ENCODE data around the gene PIGQ.

The PIGQ gene

GRCh38 chr16:555528-556473 is 14.0 kb upstream of the PIGQ start:
- DNase-seq (ENCODE audit: low read depth in 2 of 2): no peak

GRCh38 chr16:556474-557173 is 13.1 kb upstream of the PIGQ start:
- DNase-seq (ENCODE audit: low read depth in 2 of 2): no peak

DNA sequence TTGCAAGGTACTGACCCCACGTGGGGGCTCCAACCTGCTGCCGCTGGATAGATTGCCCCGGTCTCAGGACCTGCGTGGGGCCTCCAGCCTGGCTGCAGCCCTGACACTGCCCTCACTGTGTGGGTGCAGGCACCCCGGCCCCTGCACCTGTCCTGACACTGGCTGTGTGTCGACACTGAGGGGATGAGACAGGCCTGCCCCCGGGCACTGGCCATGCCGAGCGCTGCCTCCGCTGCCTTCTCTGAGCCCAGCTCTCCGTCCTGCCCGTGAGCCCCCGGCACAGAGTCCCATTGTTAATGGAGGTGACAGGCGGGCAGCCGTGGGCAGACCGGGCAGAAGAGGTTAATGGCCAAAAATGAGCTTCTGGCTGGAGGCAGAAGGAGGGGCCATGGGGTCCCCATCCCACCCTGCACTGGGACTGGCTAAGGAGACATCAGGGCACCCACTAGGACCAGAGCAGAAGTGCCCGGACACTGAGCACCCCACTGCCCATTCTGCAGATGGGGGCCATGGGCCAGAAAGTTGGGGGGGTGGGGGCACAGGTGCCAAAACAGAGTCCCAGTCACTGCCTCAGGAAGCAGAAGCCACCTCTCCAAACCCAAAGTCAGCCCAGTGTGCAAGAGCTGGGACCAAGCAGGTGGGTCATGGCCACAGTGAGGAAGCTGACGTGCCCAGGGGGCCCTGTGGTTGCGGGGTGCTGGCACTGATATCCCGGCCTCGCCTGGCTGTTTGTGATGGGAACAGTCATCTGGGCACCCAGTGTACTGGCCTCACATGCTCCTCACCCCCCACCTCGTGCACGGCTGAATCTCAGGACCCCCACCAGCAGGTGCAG is 12.1 kb upstream of the PIGQ start:
- DNase-seq (ENCODE audit: low read depth in 2 of 2): no peak

- no peak for DNase-seq (ENCODE audit: low read depth in 2 of 2)
Measured at GRCh38 chr16:558298-559020, 11.3 kb upstream of the PIGQ start.

DNA sequence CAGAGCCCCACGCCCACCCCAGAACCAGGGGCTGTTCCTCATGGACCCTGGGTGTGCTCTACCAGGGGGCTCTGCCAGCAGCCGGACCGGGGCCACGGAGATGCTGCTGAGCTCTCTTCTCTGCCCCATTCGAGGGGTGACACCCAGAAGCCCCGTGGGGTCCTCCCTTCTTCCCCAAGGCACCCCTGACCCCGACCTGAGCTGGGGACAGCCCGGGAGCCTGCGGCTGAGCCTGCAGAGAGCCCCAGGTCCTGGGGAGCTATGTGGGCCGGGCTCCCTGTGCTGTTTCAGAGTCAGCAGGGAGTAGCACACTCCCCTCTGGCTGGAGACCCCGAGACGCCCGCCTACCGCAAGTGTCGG is 10.8 kb upstream of the PIGQ start:
- DNase-seq (ENCODE audit: low read depth in 2 of 2): no peak

DNA sequence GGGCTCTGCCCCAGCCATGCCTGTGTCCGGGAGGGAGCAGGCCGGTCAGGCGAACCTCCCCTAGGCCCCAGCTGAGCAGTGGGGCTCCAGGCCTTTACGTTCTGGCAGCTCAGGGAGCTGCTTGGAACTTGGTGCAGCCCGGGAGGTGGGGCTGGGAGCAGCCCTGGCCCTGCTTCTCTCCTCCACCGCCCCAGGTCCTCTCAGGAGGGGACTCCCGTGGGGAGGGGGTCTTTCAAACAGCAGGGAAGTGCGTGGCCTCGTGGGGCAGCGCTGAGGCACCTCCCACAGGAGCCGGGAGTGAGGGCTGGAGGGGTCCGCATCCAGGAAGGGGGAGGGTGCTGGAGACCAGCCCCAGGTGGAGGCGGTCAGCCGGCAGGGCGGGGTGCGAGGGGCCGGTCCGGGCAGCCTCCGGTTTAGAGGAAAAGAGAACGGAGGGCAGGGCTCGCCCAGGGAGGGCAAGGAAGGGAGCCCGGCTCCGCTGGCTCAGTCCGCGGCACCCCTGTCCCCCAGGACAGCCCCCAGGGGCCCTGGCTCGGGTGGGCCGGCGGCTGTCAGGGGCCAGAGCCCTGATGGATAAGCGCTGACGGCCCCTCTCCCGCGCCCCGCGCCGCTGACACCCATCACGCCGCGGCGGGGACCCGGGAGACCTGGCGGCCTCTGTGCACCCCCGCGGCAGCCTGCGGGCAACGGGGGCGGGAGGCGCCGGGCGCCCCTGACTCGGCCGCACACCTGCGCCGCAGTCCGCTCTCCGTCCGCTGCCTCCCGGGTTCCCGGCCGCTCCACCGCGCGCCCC is 10.2 kb upstream of the PIGQ start:
- no peak for DNase-seq (ENCODE audit: low read depth in 2 of 2)

- no peak for DNase-seq (ENCODE audit: low read depth in 2 of 2)
Measured at GRCh38 chr16:560204-560700, 9.5 kb upstream of the PIGQ start, which contains the start of gene PRR35. Gene PRR35, plus strand, starts transcription at chr16:560394. Its CDS starts 2,901 bp downstream, at chr16:563295.

GRCh38 chr16:560701-561412 is 8.9 kb upstream of the PIGQ start:
- DNase-seq (ENCODE audit: low read depth in 2 of 2): no peak

DNA sequence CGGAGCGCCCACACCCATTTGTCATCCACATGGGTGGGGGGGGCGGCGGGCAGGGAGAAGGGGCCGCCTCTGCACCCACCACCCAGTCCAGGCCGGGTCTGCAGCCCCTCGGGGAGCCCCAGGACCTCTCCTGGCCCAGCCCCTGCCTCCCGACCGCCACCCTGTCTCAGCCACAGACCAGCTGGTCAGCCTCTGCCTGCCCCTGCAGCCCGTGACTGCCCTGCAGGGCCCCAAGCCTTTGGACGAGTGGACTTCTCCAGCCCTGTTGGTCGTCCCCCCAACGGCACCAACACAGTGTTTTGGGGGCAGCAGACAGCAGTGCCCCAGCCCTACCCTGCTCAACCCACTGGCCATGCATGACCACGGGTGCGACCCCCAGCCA is 8.4 kb upstream of the PIGQ start:
- DNase-seq (ENCODE audit: low read depth in 2 of 2): no peak

DNA sequence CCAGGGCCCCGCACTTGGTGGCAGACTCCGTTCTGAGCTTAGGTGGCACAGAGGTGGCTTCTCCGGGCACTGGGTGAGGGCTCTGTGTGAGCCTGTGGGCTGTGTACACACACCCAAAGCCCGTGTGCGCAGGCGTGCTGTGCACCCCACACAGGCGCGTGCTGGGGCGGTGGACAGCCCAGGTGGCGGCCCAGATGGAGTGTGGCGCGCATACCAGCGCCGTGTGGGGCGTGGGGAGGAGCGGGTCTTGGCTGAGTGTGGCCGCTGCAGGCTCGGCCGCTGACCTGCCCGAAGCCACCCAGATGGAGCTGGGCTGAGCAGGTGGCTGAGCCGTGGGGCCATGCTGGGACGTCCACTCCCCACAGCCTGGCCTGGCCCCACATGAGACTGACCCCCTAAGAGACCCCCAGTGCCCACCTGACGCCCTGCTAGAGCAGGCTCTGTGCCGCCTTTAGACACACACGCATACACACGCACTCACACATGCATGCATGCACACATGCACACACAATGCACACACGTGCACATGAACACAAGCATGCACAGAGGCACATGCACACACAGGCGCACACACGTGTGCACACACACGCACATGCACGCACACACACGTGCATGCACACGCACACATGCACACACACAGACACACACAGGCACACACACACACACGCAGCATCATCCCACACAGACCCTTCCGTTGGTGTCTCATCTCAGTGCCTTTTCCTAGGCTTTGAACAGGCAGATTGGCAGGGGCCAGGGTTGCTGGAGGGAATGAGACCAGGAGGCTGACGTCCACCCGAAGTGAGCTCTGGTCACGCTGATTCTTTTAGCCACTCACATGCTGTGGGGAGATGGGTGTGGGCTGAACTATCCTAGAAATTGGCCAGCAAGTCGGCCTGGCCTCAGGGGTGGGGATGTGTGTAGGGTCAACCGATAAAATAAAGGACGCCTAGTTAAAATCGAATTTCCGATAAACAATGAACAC is 7.5 kb upstream of the PIGQ start:
- DNase-seq (ENCODE audit: low read depth in 2 of 2): no peak

DNA sequence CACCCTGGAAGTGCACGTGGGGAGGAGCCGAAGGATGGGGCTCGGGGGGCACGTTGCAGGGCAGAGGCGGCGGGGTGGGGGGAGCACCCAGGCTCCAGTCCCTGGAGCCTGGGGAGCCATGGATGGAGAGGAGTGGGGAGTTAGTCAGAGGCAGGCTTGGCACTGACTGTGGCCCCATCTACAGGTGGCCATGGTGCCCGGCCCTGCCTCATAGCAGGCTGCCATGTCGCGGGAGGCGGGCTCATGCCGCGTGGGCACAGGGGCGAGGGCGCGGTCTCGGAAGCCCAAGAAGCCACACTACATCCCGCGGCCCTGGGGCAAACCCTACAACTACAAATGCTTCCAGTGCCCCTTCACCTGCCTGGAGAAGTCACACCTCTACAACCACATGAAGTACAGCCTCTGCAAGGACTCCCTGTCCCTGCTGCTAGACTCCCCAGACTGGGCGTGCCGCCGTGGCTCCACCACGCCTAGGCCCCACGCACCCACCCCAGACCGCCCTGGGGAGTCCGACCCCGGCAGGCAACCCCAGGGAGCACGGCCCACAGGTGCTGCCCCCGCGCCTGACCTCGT is 6.6 kb upstream of the PIGQ start:
- DNase-seq (ENCODE audit: low read depth in 2 of 2): no peak

DNA sequence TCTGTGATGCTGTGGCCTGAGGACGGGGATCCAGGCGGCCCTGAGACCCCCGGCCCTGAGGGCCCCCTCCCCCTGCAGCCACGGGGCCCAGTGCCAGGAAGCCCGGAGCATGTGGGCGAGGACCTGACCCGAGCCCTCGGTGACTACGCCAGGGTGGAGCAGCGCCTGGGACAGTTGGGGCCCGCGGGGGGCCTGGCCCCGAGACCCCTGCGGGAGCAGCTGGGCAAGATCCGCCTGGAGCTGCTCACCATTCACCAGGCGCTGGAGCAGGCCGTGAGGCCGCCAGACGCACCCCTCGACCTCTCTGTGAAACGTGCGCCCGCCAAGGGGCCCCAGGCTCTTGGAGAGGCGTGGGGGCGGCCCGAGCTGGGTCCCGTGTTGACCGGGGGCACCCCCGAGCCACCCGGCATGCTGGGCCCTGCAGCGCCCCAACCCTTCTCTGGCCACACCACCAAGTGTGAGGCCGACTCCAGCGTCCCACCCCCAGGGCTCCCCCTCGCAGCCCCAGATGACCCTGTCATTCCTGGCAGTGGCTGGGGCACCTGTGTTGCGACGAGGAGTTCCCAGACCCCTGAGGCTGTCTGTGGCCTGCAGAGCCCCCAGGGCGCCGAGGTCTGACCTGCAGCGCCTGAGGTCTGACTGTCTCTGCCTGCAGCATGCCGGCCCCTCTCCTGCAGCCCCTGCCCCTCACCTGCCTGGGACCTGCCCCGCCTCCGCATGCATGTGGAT is 4.9 kb upstream of the PIGQ start:
- DNase-seq (ENCODE audit: low read depth in 2 of 2): no peak

- DNase-seq (ENCODE audit: low read depth in 2 of 2): no peak
Measured at GRCh38 chr16:565419-566330, 4.1 kb upstream of the PIGQ start.

- DNase-seq (ENCODE audit: low read depth in 2 of 2): peak in 1 of 2 donors; percentile 33
Measured at GRCh38 chr16:566475-567372, 3.0 kb upstream of the PIGQ start, which contains the start of gene NHLRC4. Gene NHLRC4, plus strand, starts transcription at chr16:567005. Its CDS starts 1,043 bp downstream, at chr16:568048.

Data from stimulated activated CD8-positive, alpha-beta memory T cell treated with anti-CD3 and anti-CD28 coated beads, Interleukin-15, amount 100 ng/mL, for 48 hours (primary cell).